HG02678 (cell line): Measurements from ENCODE around the gene ICAM3.
"Not testable (repeated sequence)": the region's sequence is repeated elsewhere in the genome, so short reads cannot be mapped to it uniquely, and the experiment has no call there.

ENCODE experiments used
- ATAC-seq: cut with Tn5 transposase; IDR thresholded peaks from one replicate; pipeline ENCODE4 v1.9.1; 2021; ENCODE audit warnings: mild to moderate bottlenecking, moderate library complexity; ENCODE audit not compliant: unreplicated experiment

The ICAM3 gene

GRCh38 chr19:10346509-10346908, 7.1 kb upstream of the ICAM3 start:
- no peak for ATAC-seq

- ATAC-seq = no peak
Measured at GRCh38 chr19:10344780-10345179, 5.4 kb upstream of the ICAM3 start.

- no peak for ATAC-seq
Measured at GRCh38 chr19:10343495-10343894, 4.1 kb upstream of the ICAM3 start.

GRCh38 chr19:10339977-10340376, 553 bp upstream of the ICAM3 start:
- ATAC-seq = no peak

GRCh38 chr19:10338940-10339339, 484 bp downstream of the ICAM3 start:
- ATAC-seq = no peak

- not testable (repeated sequence) for ATAC-seq
Measured at GRCh38 chr19:10336725-10337124, 2.7 kb downstream of the ICAM3 start.

- no peak for ATAC-seq
Measured at GRCh38 chr19:10335352-10335985, 4.0 kb downstream of the ICAM3 start.

- ATAC-seq = no peak
Measured at GRCh38 chr19:10334588-10335351, 4.7 kb downstream of the ICAM3 start.

GRCh38 chr19:10333758-10334587, 5.5 kb downstream of the ICAM3 start:
- ATAC-seq = no peak

- peak; percentile 90 for ATAC-seq
Measured at GRCh38 chr19:10332965-10333757, 6.3 kb downstream of the ICAM3 start, which contains the start of gene RAVER1. Gene RAVER1 (minus strand): TSS chr19:10333529. CDS start chr19:10333507, 22 bp downstream.

- ATAC-seq = no peak
Measured at GRCh38 chr19:10332158-10332964, 7.1 kb downstream of the ICAM3 start.

GRCh38 chr19:10329555-10329954, 9.9 kb downstream of the ICAM3 start:
- ATAC-seq = no peak

- no peak for ATAC-seq
Measured at GRCh38 chr19:10328558-10329429, 10.6 kb downstream of the ICAM3 start.

- no peak for ATAC-seq
Measured at GRCh38 chr19:10327793-10328192, 11.6 kb downstream of the ICAM3 start.

GRCh38 chr19:10325732-10326131, 13.7 kb downstream of the ICAM3 start:
- no peak for ATAC-seq

- no peak for ATAC-seq
Measured at GRCh38 chr19:10321874-10322835, 17.3 kb downstream of the ICAM3 start.

- ATAC-seq = no peak
Measured at GRCh38 chr19:10321417-10321797, 18.0 kb downstream of the ICAM3 start.
